Neural cell (in vitro differentiated cells): Measurements from ENCODE around the gene PHF8. TPM values are rescaled to one million over a fixed set of nuclear protein-coding genes. Genes with fewer than 3 reads are reported as not detected.

Source experiments
- H2AFZ ChIP-seq: fragments of 200-600, 300-800 bp; sonication (generic), shearing (Covaris generic); 2 replicates; pipeline ENCODE4 v1.6.0; 2014; ENCODE audit warnings: low read depth, mild to moderate bottlenecking, antibody characterized with exemption, low read length, moderate library complexity
- H3F3A ChIP-seq: fragments of 200-600 bp; shearing (Covaris generic); 2 replicates; pipeline ENCODE4 v1.6.1; 2016; ENCODE audit warnings: mild to moderate bottlenecking, moderate library complexity, mixed read lengths, antibody characterized with exemption, low read length; ENCODE audit not compliant: insufficient read depth, poor library complexity, severe bottlenecking
- H3K27ac ChIP-seq: fragments of 200-600, 300-800 bp; sonication (generic), shearing (Covaris generic); 2 replicates; pipeline ENCODE4 v1.5.1; 2014; ENCODE audit warnings: mild to moderate bottlenecking, low read length, moderate library complexity
- H3K27me3 ChIP-seq: fragments of 300-800, 200-600 bp; sonication (generic), shearing (Covaris generic); 2 replicates; pipeline ENCODE4 v1.6.0; 2014; ENCODE audit warnings: mild to moderate bottlenecking, low read depth, low read length, moderate library complexity; ENCODE audit not compliant: insufficient read depth
- H3K36me3 ChIP-seq: fragments of 300-800, 200-600 bp; sonication (generic), shearing (Covaris generic); 2 replicates; pipeline ENCODE4 v1.5.1; 2014; ENCODE audit warnings: mild to moderate bottlenecking, antibody characterized with exemption, low read length, moderate library complexity; ENCODE audit not compliant: insufficient read depth
- H3K4me2 ChIP-seq: fragments of 300-800, 200-600 bp; sonication (generic), shearing (Covaris generic); 2 replicates; pipeline ENCODE4 v1.6.0; 2014; ENCODE audit warnings: mild to moderate bottlenecking, low read length
- H3K4me3 ChIP-seq: fragments of 300-800, 200-600 bp; sonication (generic), shearing (Covaris generic); 2 replicates; pipeline ENCODE4 v1.5.1; 2014; ENCODE audit warnings: mild to moderate bottlenecking, low read length, moderate library complexity
- H3K79me2 ChIP-seq: fragments of 200-600 bp; shearing (Covaris generic); replicated peaks from 2 replicates; pipeline ENCODE4 v1.6.0; 2014; ENCODE audit warnings: mild to moderate bottlenecking, low read length, moderate library complexity; ENCODE audit not compliant: insufficient read depth
- H3K9ac ChIP-seq: fragments of 300-800, 200-600 bp; sonication (generic), shearing (Covaris generic); 2 replicates; pipeline ENCODE4 v1.6.1; 2016; ENCODE audit warnings: mild to moderate bottlenecking, low read length, mixed read lengths
- H3K9me2 ChIP-seq: fragments of 200-600 bp; shearing (Covaris generic); 2 replicates; pipeline ENCODE4 v1.6.1; 2016; ENCODE audit warnings: mild to moderate bottlenecking, low read length, mixed read lengths; ENCODE audit not compliant: insufficient read depth
- H3K9me3 ChIP-seq: fragments of 200-600, 300-800 bp; sonication (generic), shearing (Covaris generic); 2 replicates; pipeline ENCODE4 v1.6.1; 2016; ENCODE audit warnings: mild to moderate bottlenecking, mixed run types, low read length, moderate library complexity, mixed read lengths
- H4K20me1 ChIP-seq: fragments of 200-600 bp; shearing (Covaris generic); 2 replicates; pipeline ENCODE4 v1.6.1; 2016; ENCODE audit warnings: mild to moderate bottlenecking, mixed run types; ENCODE audit not compliant: insufficient read depth
- EP300 ChIP-seq: fragments of 450-650 bp; conservative IDR thresholded peaks from 2 replicates; pipeline ENCODE4 v1.6.1; 2014; ENCODE audit warnings: antibody characterized with exemption, mild to moderate bottlenecking, moderate library complexity; ENCODE audit not compliant: poor library complexity, severe bottlenecking
- EZH2 ChIP-seq: fragments of 200-600, 300-800 bp; shearing (Covaris generic), sonication (generic); IDR thresholded peaks from 2 replicates; pipeline ENCODE4 v1.6.1; 2014; ENCODE audit warnings: antibody characterized with exemption, low read length, borderline replicate concordance, mild to moderate bottlenecking; ENCODE audit not compliant: insufficient read depth, poor library complexity, severe bottlenecking
- MXI1 ChIP-seq: fragments of 450-650 bp; conservative IDR thresholded peaks from 2 replicates; pipeline ENCODE4 v1.6.1; 2014; ENCODE audit warnings: antibody characterized with exemption, mild to moderate bottlenecking; ENCODE audit not compliant: poor library complexity, severe bottlenecking
- POLR2AphosphoS5 ChIP-seq: IDR thresholded peaks from 2 replicates; pipeline ENCODE4 v1.6.1; 2012
- RAD21 ChIP-seq: fragments of 450-650 bp; conservative IDR thresholded peaks from 2 replicates; pipeline ENCODE4 v1.6.1; 2014; ENCODE audit warnings: antibody characterized with exemption, mild to moderate bottlenecking, moderate library complexity
- SMC3 ChIP-seq: fragments of 450-650 bp; conservative IDR thresholded peaks from 2 replicates; pipeline ENCODE4 v1.6.1; 2014; ENCODE audit warnings: antibody characterized with exemption, mild to moderate bottlenecking, moderate library complexity; ENCODE audit not compliant: poor library complexity
- TAF1 ChIP-seq: IDR thresholded peaks from 2 replicates; pipeline ENCODE4 v1.6.1; 2012; ENCODE audit warnings: low read depth
- polyA plus RNA-seq: library from polyadenylated mRNA; depleted of rRNA; stranded (reverse); fragments of >200 nt; gene quantifications from 2 replicates; pipeline ENCODE4 v1.2.3, GENCODE V29; 2014
- TF ChIP-seq, protein P1 (sequence below): fragments of 450-650 bp; IDR thresholded peaks from 2 replicates; pipeline ENCODE4 v1.5.1; 2014; ENCODE audit warnings: antibody characterized with exemption, mild to moderate bottlenecking, moderate library complexity; ENCODE audit not compliant: poor library complexity, severe bottlenecking
- TF ChIP-seq, protein P2 (sequence below): IDR thresholded peaks from 2 replicates; pipeline ENCODE4 v1.6.1; 2012; ENCODE audit warnings: borderline replicate concordance

PHF8 gene
- polyA plus RNA-seq, 1 donor from 2014 or later: 9.8 TPM

GRCh38 chrX:53930515-53931380 is 113.5 kb downstream of the PHF8 start:
- H3K9me3 ChIP-seq: no peaks in the 10 kb centered on the region
- no peaks in the 10 kb centered on the region for H3K27me3 ChIP-seq
- no peaks in the 10 kb centered on the region for H3K9me2 ChIP-seq
- no peaks in the 10 kb centered on the region for H4K20me1 ChIP-seq
- H3F3A ChIP-seq: no peaks in the 10 kb centered on the region
- H3K9ac ChIP-seq: no peak overlapping the region
- H2AFZ ChIP-seq: no peak overlapping the region
- TF ChIP-seq TAF1 (no peak), RAD21 (no peak), MXI1 (no peak), EP300 (no peak), EZH2 (no peak)
- TF ChIP-seq, protein P1, sequence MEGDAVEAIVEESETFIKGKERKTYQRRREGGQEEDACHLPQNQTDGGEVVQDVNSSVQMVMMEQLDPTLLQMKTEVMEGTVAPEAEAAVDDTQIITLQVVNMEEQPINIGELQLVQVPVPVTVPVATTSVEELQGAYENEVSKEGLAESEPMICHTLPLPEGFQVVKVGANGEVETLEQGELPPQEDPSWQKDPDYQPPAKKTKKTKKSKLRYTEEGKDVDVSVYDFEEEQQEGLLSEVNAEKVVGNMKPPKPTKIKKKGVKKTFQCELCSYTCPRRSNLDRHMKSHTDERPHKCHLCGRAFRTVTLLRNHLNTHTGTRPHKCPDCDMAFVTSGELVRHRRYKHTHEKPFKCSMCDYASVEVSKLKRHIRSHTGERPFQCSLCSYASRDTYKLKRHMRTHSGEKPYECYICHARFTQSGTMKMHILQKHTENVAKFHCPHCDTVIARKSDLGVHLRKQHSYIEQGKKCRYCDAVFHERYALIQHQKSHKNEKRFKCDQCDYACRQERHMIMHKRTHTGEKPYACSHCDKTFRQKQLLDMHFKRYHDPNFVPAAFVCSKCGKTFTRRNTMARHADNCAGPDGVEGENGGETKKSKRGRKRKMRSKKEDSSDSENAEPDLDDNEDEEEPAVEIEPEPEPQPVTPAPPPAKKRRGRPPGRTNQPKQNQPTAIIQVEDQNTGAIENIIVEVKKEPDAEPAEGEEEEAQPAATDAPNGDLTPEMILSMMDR: no peak
- TF ChIP-seq, protein P2, sequence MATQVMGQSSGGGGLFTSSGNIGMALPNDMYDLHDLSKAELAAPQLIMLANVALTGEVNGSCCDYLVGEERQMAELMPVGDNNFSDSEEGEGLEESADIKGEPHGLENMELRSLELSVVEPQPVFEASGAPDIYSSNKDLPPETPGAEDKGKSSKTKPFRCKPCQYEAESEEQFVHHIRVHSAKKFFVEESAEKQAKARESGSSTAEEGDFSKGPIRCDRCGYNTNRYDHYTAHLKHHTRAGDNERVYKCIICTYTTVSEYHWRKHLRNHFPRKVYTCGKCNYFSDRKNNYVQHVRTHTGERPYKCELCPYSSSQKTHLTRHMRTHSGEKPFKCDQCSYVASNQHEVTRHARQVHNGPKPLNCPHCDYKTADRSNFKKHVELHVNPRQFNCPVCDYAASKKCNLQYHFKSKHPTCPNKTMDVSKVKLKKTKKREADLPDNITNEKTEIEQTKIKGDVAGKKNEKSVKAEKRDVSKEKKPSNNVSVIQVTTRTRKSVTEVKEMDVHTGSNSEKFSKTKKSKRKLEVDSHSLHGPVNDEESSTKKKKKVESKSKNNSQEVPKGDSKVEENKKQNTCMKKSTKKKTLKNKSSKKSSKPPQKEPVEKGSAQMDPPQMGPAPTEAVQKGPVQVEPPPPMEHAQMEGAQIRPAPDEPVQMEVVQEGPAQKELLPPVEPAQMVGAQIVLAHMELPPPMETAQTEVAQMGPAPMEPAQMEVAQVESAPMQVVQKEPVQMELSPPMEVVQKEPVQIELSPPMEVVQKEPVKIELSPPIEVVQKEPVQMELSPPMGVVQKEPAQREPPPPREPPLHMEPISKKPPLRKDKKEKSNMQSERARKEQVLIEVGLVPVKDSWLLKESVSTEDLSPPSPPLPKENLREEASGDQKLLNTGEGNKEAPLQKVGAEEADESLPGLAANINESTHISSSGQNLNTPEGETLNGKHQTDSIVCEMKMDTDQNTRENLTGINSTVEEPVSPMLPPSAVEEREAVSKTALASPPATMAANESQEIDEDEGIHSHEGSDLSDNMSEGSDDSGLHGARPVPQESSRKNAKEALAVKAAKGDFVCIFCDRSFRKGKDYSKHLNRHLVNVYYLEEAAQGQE: no peak
- H3K4me2 ChIP-seq: no peak overlapping the region
- no peak overlapping the region for H3K27ac ChIP-seq
- H3K4me3 ChIP-seq: no peak overlapping the region
- H3K36me3 ChIP-seq: no peaks in the 10 kb centered on the region
- no peaks in the 10 kb centered on the region for H3K79me2 ChIP-seq

- Histone ChIP-seq H4K20me1 (no peaks in the 10 kb centered on the region), H3F3A (no peaks in the 10 kb centered on the region), H3K4me3 (no peak overlapping the region), H3K36me3 (no peaks in the 10 kb centered on the region), H3K9me3 (no peaks in the 10 kb centered on the region), H3K27ac (no peak overlapping the region), H2AFZ (no peak overlapping the region), H3K79me2 (no peaks in the 10 kb centered on the region), H3K9ac (no peak overlapping the region), H3K27me3 (no peaks in the 10 kb centered on the region), H3K4me2 (no peak overlapping the region), H3K9me2 (no peaks in the 10 kb centered on the region)
- no peak for TF ChIP-seq POLR2AphosphoS5
- no peak for TF ChIP-seq EP300
- TF ChIP-seq, protein P2: no peak
- no peak for TF ChIP-seq TAF1
- TF ChIP-seq SMC3: no peak
- TF ChIP-seq EZH2: no peak
- TF ChIP-seq, protein P1: no peak
- TF ChIP-seq RAD21: no peak
- TF ChIP-seq MXI1: no peak
Observed at GRCh38 chrX:53926030-53926429, 118.2 kb downstream of the PHF8 start.
